GM23338 (cell line): ENCODE data around the gene LMO1. TPM values are rescaled to one million over a fixed set of nuclear protein-coding genes. Genes with fewer than 3 reads are reported as not detected.

Experiments used
- ATAC-seq: fragments of 200-7000 bp; cut with Tn5 transposase; 3 replicates; pipeline ENCODE4 v1.9.1; 2020
- DNase-seq: peaks from one replicate; pipeline ENCODE4 v3.0.0-alpha.2; 2015; ENCODE audit warnings: low spot score
- H2AFZ ChIP-seq: fragments of 200-600 bp; sonication (generic); 2 replicates; pipeline ENCODE4 v1.8.0; 2016; ENCODE audit warnings: antibody characterized with exemption, mild to moderate bottlenecking, moderate library complexity
- H3F3A ChIP-seq: fragments of 200-600 bp; sonication (generic); replicated peaks from 2 replicates; pipeline ENCODE4 v1.8.0; 2017; ENCODE audit warnings: antibody characterized with exemption, mixed run types, low read depth
- H3K27ac ChIP-seq: fragments of 200-600 bp; sonication (generic); 2 replicates; pipeline ENCODE4 v1.6.1; 2016; ENCODE audit warnings: low read depth
- H3K27me3 ChIP-seq: fragments of 200-600 bp; sonication (generic); 2 replicates; pipeline ENCODE4 v1.8.0; 2016; ENCODE audit warnings: mild to moderate bottlenecking, mixed run types, moderate library complexity; ENCODE audit not compliant: insufficient read depth
- H3K36me3 ChIP-seq: fragments of 200-600 bp; sonication (generic); 2 replicates; pipeline ENCODE4 v1.8.0; 2016; ENCODE audit warnings: mild to moderate bottlenecking; ENCODE audit not compliant: insufficient read depth
- H3K4me1 ChIP-seq: fragments of 200-600 bp; sonication (generic); 2 replicates; pipeline ENCODE4 v1.8.0; 2016; ENCODE audit warnings: mild to moderate bottlenecking, moderate library complexity; ENCODE audit not compliant: insufficient read depth
- H3K4me2 ChIP-seq: fragments of 200-600 bp; sonication (generic); 2 replicates; pipeline ENCODE4 v1.7.1; 2017; ENCODE audit warnings: mixed run types
- H3K4me3 ChIP-seq: fragments of 200-600 bp; sonication (generic); 2 replicates; pipeline ENCODE4 v1.6.1; 2016; ENCODE audit warnings: mixed run types
- H3K79me2 ChIP-seq: fragments of 200-600 bp; sonication (generic); replicated peaks from 2 replicates; pipeline ENCODE4 v1.8.0; 2017; ENCODE audit warnings: mild to moderate bottlenecking; ENCODE audit not compliant: insufficient read depth
- H3K9me2 ChIP-seq: fragments of 200-600 bp; sonication (generic); 2 replicates; pipeline ENCODE4 v1.8.0; 2017; ENCODE audit not compliant: insufficient read depth
- H4K20me1 ChIP-seq: fragments of 200-600 bp; sonication (generic); replicated peaks from 2 replicates; pipeline ENCODE4 v1.8.0; 2017; ENCODE audit warnings: mild to moderate bottlenecking; ENCODE audit not compliant: insufficient read depth
- H3K27ac Mint-ChIP-seq: 2 replicates; pipeline ENCODE4 v1.8.0; 2020; ENCODE audit warnings: inconsistent platforms, mild to moderate bottlenecking, moderate library complexity, mixed read lengths
- H3K27me3 Mint-ChIP-seq: 3 replicates; pipeline ENCODE4 v1.8.0; 2022; ENCODE audit warnings: low read depth, mild to moderate bottlenecking, moderate library complexity, mixed read lengths, inconsistent platforms; ENCODE audit not compliant: insufficient read depth, poor library complexity
- H3K36me3 Mint-ChIP-seq: 3 replicates; pipeline ENCODE4 v1.8.0; 2021; ENCODE audit warnings: low read depth, mild to moderate bottlenecking, inconsistent platforms, moderate library complexity, mixed read lengths
- H3K4me1 Mint-ChIP-seq: 3 replicates; pipeline ENCODE4 v1.8.0; 2020; ENCODE audit warnings: mild to moderate bottlenecking, inconsistent platforms, mixed read lengths
- H3K4me3 Mint-ChIP-seq: 3 replicates; pipeline ENCODE4 v1.8.0; 2021; ENCODE audit warnings: moderate library complexity, mild to moderate bottlenecking, inconsistent platforms, mixed read lengths
- H3K9me3 Mint-ChIP-seq: 3 replicates; pipeline ENCODE4 v1.8.0; 2020; ENCODE audit warnings: moderate library complexity, mild to moderate bottlenecking, inconsistent platforms, mixed read lengths
- CREB1 ChIP-seq: fragments of 250-450 bp; sonication (Bioruptor Pico); IDR thresholded peaks from 2 replicates; pipeline ENCODE4 v1.5.0; 2020; ENCODE audit warnings: low read depth, mild to moderate bottlenecking, moderate library complexity
- EZH2 ChIP-seq: fragments of 200-600 bp; sonication (generic); IDR thresholded peaks from one replicate; pipeline ENCODE4 v1.8.0; 2017; ENCODE audit warnings: antibody characterized with exemption, mild to moderate bottlenecking, low read depth; ENCODE audit not compliant: unreplicated experiment
- EZH2phosphoT487 ChIP-seq: fragments of 200-600 bp; sonication (generic); IDR thresholded peaks from one replicate; pipeline ENCODE4 v1.8.1; 2018; ENCODE audit warnings: antibody characterized with exemption; ENCODE audit not compliant: unreplicated experiment
- JUNB ChIP-seq: IDR thresholded peaks from one replicate; pipeline ENCODE4 v1.6.1; 2016; ENCODE audit warnings: antibody characterized with exemption; ENCODE audit not compliant: unreplicated experiment
- NANOG ChIP-seq: IDR thresholded peaks from 2 replicates; pipeline ENCODE4 v1.6.1; 2016; ENCODE audit warnings: antibody characterized with exemption, borderline replicate concordance
- POLR2AphosphoS5 ChIP-seq: IDR thresholded peaks from 2 replicates; pipeline ENCODE4 v1.6.1; 2016; ENCODE audit warnings: antibody characterized with exemption, low read depth
- STAT1 ChIP-seq: IDR thresholded peaks from one replicate; pipeline ENCODE4 v1.6.1; 2016; ENCODE audit warnings: antibody characterized with exemption; ENCODE audit not compliant: unreplicated experiment
- ZNF114 ChIP-seq: fragments of 250-450 bp; sonication (Bioruptor Pico); IDR thresholded peaks from 2 replicates; pipeline ENCODE4 v1.5.0; 2020; ENCODE audit warnings: mild to moderate bottlenecking, moderate library complexity
- ZNF331 ChIP-seq: fragments of 250-450 bp; sonication (Bioruptor Pico); IDR thresholded peaks from 2 replicates; pipeline ENCODE4 v1.5.0; 2020; ENCODE audit warnings: low read depth, mild to moderate bottlenecking, moderate library complexity
- polyA plus RNA-seq: library from polyadenylated mRNA; unstranded; fragments of >200 nt; fragmentation: Nextera tagmentation; extraction: Ambion mirVana; gene quantifications from 2 replicates; pipeline ENCODE4 v1.2.1, GENCODE V29; 2016
- total RNA-seq: library from RNA; depleted of rRNA; stranded (reverse); fragments of >200 nt; shearing (Covaris generic); gene quantifications from 2 replicates; pipeline ENCODE4 v1.2.3, GENCODE V29; 2014
- TF ChIP-seq, protein P1 (sequence below): fragments of 250-450 bp; sonication (Bioruptor Pico); IDR thresholded peaks from 2 replicates; pipeline ENCODE4 v1.5.0; 2020; ENCODE audit warnings: mild to moderate bottlenecking, moderate library complexity
- TF ChIP-seq, protein P2 (sequence below): IDR thresholded peaks from 2 replicates; pipeline ENCODE4 v1.6.1; 2016; ENCODE audit warnings: antibody characterized with exemption
- TF ChIP-seq, protein P3 (sequence below): IDR thresholded peaks from one replicate; pipeline ENCODE4 v1.6.1; 2018; ENCODE audit warnings: antibody characterized with exemption; ENCODE audit not compliant: unreplicated experiment
- TF ChIP-seq, protein P4 (sequence below), 2 experiments: fragments of 200-600 bp in 1 of 2; sonication (generic) in 1 of 2; conservative IDR thresholded peaks; 2 replicates each; pipeline versions ENCODE4 v1.5.1 to v1.6.1; 2016 to 2017; ENCODE audit warnings: antibody characterized with exemption in 2 of 2, low read depth in 2 of 2, mild to moderate bottlenecking in 2 of 2, moderate library complexity in 1 of 2

The LMO1 gene
- total and polyA plus RNA-seq, 2 experiments from 2014 or later = 0.40 TPM; not detected in 1

DNA sequence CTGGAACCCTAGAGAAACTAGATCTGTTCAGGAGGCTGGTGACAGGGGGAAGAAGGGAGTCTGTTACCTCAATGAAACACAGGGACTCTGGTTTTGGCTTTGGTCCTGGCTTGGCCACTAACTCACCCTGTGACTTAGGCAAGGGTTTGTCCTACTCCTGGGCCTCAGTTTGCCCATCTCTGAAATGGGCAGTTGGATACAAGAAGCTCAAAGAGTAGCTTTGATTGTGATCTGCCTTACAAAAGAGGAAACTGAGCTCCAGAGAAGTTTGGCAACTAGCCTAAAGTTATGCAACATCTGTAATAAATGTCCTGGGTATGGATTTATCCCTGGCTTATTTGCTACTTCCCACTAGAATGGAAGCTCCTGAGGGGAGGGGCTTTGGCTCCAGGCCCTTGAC is 24.0 kb upstream of the LMO1 start:
- Mint-ChIP-seq H3K4me3 (no peak overlapping the region), H3K9me3 (no peaks in the 10 kb centered on the region; the same call in 2 of the 3 replicates), H3K36me3 (no peaks in the 10 kb centered on the region), H3K4me1 (peaks cover 16% of the 10 kb centered on the region), H3K27me3 (peaks cover 13% of the 10 kb centered on the region), H3K27ac (no peak overlapping the region)
- H3F3A ChIP-seq = 0 out of 2 replicates have a peak, but pooled peaks cover 5% of the 10 kb centered on the region
- H3K79me2 ChIP-seq = no peaks in the 10 kb centered on the region
- H3K9me2 ChIP-seq = no peaks in the 10 kb centered on the region; the same call in 1 of the 2 replicates
- no peak overlapping the region for H3K4me3 ChIP-seq
- peaks cover 9% of the 10 kb centered on the region for H3K4me1 ChIP-seq
- no peak overlapping the region for H3K4me2 ChIP-seq
- DNase-seq (no peak), ATAC-seq (no peak)
- TF ChIP-seq ZNF114 (no peak), CREB1 (CRISPR knock-in tag) (no peak), ZNF331 (CRISPR knock-in tag) (no peak), EZH2 (no peak), POLR2AphosphoS5 (no peak), EZH2phosphoT487 (no peak), JUNB (no peak), STAT1 (no peak), NANOG (no peak)
- TF ChIP-seq, protein P1, sequence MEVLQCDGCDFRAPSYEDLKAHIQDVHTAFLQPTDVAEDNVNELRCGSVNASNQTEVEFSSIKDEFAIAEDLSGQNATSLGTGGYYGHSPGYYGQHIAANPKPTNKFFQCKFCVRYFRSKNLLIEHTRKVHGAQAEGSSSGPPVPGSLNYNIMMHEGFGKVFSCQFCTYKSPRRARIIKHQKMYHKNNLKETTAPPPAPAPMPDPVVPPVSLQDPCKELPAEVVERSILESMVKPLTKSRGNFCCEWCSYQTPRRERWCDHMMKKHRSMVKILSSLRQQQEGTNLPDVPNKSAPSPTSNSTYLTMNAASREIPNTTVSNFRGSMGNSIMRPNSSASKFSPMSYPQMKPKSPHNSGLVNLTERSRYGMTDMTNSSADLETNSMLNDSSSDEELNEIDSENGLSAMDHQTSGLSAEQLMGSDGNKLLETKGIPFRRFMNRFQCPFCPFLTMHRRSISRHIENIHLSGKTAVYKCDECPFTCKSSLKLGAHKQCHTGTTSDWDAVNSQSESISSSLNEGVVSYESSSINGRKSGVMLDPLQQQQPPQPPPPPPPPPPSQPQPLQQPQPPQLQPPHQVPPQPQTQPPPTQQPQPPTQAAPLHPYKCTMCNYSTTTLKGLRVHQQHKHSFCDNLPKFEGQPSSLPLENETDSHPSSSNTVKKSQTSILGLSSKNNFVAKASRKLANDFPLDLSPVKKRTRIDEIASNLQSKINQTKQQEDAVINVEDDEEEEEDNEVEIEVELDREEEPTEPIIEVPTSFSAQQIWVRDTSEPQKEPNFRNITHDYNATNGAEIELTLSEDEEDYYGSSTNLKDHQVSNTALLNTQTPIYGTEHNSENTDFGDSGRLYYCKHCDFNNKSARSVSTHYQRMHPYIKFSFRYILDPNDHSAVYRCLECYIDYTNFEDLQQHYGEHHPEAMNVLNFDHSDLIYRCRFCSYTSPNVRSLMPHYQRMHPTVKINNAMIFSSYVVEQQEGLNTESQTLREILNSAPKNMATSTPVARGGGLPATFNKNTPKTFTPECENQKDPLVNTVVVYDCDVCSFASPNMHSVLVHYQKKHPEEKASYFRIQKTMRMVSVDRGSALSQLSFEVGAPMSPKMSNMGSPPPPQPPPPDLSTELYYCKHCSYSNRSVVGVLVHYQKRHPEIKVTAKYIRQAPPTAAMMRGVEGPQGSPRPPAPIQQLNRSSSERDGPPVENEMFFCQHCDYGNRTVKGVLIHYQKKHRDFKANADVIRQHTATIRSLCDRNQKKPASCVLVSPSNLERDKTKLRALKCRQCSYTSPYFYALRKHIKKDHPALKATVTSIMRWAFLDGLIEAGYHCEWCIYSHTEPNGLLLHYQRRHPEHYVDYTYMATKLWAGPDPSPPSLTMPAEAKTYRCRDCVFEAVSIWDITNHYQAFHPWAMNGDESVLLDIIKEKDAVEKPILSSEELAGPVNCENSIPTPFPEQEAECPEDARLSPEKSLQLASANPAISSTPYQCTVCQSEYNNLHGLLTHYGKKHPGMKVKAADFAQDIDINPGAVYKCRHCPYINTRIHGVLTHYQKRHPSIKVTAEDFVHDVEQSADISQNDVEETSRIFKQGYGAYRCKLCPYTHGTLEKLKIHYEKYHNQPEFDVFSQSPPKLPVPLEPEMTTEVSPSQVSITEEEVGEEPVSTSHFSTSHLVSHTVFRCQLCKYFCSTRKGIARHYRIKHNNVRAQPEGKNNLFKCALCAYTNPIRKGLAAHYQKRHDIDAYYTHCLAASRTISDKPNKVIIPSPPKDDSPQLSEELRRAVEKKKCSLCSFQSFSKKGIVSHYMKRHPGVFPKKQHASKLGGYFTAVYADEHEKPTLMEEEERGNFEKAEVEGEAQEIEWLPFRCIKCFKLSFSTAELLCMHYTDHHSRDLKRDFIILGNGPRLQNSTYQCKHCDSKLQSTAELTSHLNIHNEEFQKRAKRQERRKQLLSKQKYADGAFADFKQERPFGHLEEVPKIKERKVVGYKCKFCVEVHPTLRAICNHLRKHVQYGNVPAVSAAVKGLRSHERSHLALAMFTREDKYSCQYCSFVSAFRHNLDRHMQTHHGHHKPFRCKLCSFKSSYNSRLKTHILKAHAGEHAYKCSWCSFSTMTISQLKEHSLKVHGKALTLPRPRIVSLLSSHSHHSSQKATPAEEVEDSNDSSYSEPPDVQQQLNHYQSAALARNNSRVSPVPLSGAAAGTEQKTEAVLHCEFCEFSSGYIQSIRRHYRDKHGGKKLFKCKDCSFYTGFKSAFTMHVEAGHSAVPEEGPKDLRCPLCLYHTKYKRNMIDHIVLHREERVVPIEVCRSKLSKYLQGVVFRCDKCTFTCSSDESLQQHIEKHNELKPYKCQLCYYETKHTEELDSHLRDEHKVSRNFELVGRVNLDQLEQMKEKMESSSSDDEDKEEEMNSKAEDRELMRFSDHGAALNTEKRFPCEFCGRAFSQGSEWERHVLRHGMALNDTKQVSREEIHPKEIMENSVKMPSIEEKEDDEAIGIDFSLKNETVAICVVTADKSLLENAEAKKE (CRISPR knock-in tag) = no peak
- TF ChIP-seq, protein P2, sequence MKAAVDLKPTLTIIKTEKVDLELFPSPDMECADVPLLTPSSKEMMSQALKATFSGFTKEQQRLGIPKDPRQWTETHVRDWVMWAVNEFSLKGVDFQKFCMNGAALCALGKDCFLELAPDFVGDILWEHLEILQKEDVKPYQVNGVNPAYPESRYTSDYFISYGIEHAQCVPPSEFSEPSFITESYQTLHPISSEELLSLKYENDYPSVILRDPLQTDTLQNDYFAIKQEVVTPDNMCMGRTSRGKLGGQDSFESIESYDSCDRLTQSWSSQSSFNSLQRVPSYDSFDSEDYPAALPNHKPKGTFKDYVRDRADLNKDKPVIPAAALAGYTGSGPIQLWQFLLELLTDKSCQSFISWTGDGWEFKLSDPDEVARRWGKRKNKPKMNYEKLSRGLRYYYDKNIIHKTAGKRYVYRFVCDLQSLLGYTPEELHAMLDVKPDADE = no peak
- TF ChIP-seq, protein P3, sequence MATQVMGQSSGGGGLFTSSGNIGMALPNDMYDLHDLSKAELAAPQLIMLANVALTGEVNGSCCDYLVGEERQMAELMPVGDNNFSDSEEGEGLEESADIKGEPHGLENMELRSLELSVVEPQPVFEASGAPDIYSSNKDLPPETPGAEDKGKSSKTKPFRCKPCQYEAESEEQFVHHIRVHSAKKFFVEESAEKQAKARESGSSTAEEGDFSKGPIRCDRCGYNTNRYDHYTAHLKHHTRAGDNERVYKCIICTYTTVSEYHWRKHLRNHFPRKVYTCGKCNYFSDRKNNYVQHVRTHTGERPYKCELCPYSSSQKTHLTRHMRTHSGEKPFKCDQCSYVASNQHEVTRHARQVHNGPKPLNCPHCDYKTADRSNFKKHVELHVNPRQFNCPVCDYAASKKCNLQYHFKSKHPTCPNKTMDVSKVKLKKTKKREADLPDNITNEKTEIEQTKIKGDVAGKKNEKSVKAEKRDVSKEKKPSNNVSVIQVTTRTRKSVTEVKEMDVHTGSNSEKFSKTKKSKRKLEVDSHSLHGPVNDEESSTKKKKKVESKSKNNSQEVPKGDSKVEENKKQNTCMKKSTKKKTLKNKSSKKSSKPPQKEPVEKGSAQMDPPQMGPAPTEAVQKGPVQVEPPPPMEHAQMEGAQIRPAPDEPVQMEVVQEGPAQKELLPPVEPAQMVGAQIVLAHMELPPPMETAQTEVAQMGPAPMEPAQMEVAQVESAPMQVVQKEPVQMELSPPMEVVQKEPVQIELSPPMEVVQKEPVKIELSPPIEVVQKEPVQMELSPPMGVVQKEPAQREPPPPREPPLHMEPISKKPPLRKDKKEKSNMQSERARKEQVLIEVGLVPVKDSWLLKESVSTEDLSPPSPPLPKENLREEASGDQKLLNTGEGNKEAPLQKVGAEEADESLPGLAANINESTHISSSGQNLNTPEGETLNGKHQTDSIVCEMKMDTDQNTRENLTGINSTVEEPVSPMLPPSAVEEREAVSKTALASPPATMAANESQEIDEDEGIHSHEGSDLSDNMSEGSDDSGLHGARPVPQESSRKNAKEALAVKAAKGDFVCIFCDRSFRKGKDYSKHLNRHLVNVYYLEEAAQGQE = no peak
- TF ChIP-seq, protein P4, sequence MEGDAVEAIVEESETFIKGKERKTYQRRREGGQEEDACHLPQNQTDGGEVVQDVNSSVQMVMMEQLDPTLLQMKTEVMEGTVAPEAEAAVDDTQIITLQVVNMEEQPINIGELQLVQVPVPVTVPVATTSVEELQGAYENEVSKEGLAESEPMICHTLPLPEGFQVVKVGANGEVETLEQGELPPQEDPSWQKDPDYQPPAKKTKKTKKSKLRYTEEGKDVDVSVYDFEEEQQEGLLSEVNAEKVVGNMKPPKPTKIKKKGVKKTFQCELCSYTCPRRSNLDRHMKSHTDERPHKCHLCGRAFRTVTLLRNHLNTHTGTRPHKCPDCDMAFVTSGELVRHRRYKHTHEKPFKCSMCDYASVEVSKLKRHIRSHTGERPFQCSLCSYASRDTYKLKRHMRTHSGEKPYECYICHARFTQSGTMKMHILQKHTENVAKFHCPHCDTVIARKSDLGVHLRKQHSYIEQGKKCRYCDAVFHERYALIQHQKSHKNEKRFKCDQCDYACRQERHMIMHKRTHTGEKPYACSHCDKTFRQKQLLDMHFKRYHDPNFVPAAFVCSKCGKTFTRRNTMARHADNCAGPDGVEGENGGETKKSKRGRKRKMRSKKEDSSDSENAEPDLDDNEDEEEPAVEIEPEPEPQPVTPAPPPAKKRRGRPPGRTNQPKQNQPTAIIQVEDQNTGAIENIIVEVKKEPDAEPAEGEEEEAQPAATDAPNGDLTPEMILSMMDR (conservative IDR thresholded peaks at IDR 0.05; ENCODE audit: low read depth in 2 of 2) = no peak
- peaks cover 15% of the 10 kb centered on the region for H3K27me3 ChIP-seq
- no peaks in the 10 kb centered on the region for H4K20me1 ChIP-seq
- no peaks in the 10 kb centered on the region for H3K36me3 ChIP-seq
- H2AFZ ChIP-seq = no peak overlapping the region
- H3K27ac ChIP-seq = no peak overlapping the region
